Retinal pigment epithelial cell (primary cell): ENCODE results near the gene SLC26A8.

Experiments used
- DNase-seq: peaks from one replicate; pipeline ENCODE4 v3.0.0-alpha.2; 2010; ENCODE audit warnings: low read depth
- H3K4me3 ChIP-seq: 2 replicates; pipeline ENCODE4 v1.5.1; 2011; ENCODE audit warnings: mild to moderate bottlenecking, low read length, control low read depth, moderate library complexity
- CTCF ChIP-seq: conservative IDR thresholded peaks from 2 replicates; pipeline ENCODE4 v1.5.1; 2011; ENCODE audit warnings: low read depth, low read length, control low read depth, inconsistent platforms

SLC26A8 gene

GRCh38 chr6:35895560-35895959 lies 128.9 kb downstream of the SLC26A8 start:
- DNase-seq: no peak
- TF ChIP-seq CTCF: no peak
- H3K4me3 ChIP-seq: no peak overlapping the region

GRCh38 chr6:35894776-35895175 lies 129.7 kb downstream of the SLC26A8 start:
- no peak for TF ChIP-seq CTCF
- H3K4me3 ChIP-seq: no peak overlapping the region
- DNase-seq: no peak
